ENCODE data around the gene PERM1. TPM values are rescaled to one million over a fixed set of nuclear protein-coding genes. Genes with fewer than 3 reads are reported as not detected.

Gene PERM1
- total and polyA plus RNA-seq, 2 of the 13 experiments (the other 11 are each of a cell fraction or from before 2014, with no cell fraction given) = 0.04 to 0.29 TPM

- TF ChIP-seq SMARCE1 (IDR thresholded peaks at IDR 0.05; ENCODE audit: borderline replicate concordance) = no peak
- TF ChIP-seq KDM2A (CRISPR knock-in tag; IDR thresholded peaks at IDR 0.05; ENCODE audit: borderline replicate concordance, low read depth) = peak; percentile 55; the same call in 1 of the 2 replicates
- TF ChIP-seq ZMYM2 (CRISPR knock-in tag; IDR thresholded peaks at IDR 0.05) = peak; percentile 69; the same call in 1 of the 2 replicates
- TF ChIP-seq ATRX (CRISPR knock-in tag; IDR thresholded peaks at IDR 0.05; ENCODE audit: borderline replicate concordance) = no peak
- TF ChIP-seq ZFY (CRISPR knock-in tag; IDR thresholded peaks at IDR 0.05) = 0 out of 2 replicates have a peak, but pooled peaks have one; percentile 9
- TF ChIP-seq ZNF501 (CRISPR knock-in tag; IDR thresholded peaks at IDR 0.05) = no peak
- TF ChIP-seq, protein P1, sequence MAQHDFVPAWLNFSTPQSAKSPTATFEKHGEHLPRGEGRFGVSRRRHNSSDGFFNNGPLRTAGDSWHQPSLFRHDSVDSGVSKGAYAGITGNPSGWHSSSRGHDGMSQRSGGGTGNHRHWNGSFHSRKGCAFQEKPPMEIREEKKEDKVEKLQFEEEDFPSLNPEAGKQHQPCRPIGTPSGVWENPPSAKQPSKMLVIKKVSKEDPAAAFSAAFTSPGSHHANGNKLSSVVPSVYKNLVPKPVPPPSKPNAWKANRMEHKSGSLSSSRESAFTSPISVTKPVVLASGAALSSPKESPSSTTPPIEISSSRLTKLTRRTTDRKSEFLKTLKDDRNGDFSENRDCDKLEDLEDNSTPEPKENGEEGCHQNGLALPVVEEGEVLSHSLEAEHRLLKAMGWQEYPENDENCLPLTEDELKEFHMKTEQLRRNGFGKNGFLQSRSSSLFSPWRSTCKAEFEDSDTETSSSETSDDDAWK (CRISPR knock-in tag; IDR thresholded peaks at IDR 0.05) = no peak
- no peak for TF ChIP-seq SRY (CRISPR knock-in tag; IDR thresholded peaks at IDR 0.05)
- 0 out of 2 replicates have a peak, but pooled peaks have one; percentile 18 for TF ChIP-seq NFKB2 (CRISPR knock-in tag; IDR thresholded peaks at IDR 0.05; ENCODE audit: borderline replicate concordance)
- TF ChIP-seq SAP130 (CRISPR knock-in tag; IDR thresholded peaks at IDR 0.05; ENCODE audit: low read depth) = peak; percentile 65; the same call in 1 of the 2 replicates
- no peak for TF ChIP-seq ZSCAN31 (CRISPR knock-in tag; IDR thresholded peaks at IDR 0.05; ENCODE audit: low read depth)
- TF ChIP-seq GATA4 (IDR thresholded peaks at IDR 0.05; ENCODE audit: borderline replicate concordance, low read depth) = no peak
- TF ChIP-seq SRF (IDR thresholded peaks at IDR 0.05; ENCODE audit: low read depth, low read length) = peak; percentile 61; the same call in 1 of the 2 replicates
- TF ChIP-seq GABPB1 (CRISPR knock-in tag; IDR thresholded peaks at IDR 0.05) = peak; percentile 84
- TF ChIP-seq HHEX (CRISPR knock-in tag; IDR thresholded peaks at IDR 0.05) = no peak
- TF ChIP-seq, protein P2, sequence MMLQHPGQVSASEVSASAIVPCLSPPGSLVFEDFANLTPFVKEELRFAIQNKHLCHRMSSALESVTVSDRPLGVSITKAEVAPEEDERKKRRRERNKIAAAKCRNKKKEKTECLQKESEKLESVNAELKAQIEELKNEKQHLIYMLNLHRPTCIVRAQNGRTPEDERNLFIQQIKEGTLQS (CRISPR knock-in tag; IDR thresholded peaks at IDR 0.05) = no peak
- no peak for TF ChIP-seq SP2 (CRISPR knock-in tag; IDR thresholded peaks at IDR 0.05)
- TF ChIP-seq EP300 (IDR thresholded peaks at IDR 0.05; ENCODE audit: low read depth in 2 of 2, low read length in 2 of 2) = peak in 1 of 2 experiments; percentile 51; a peak in 1 of 4 replicates
- TF ChIP-seq EP300 (CRISPR knock-in tag; IDR thresholded peaks at IDR 0.05; ENCODE audit: borderline replicate concordance) = no peak
These were observed 37.5 kb upstream of the PERM1 start (continued) for GRCh38 chr1:1019122-1019999.
